Measurements from ENCODE around the gene RNASEH2B.

RNASEH2B gene

GRCh38 chr13:51002736-51003135 is 93.1 kb downstream of the RNASEH2B start:
- H3K36me3 ChIP-seq (ENCODE audit: insufficient read depth, low read length): no peaks in the 10 kb centered on the region
- H3K4me1 ChIP-seq (ENCODE audit: insufficient read depth, low read length): peaks cover 18% of the 10 kb centered on the region
- no peak overlapping the region for H3K9ac ChIP-seq (ENCODE audit: low read depth, low read length)
- no peaks in the 10 kb centered on the region for H3K9me3 ChIP-seq (ENCODE audit: control insufficient read depth, insufficient read depth, low read length)

GRCh38 chr13:51003642-51004041 is 94.1 kb downstream of the RNASEH2B start:
- Histone ChIP-seq H3K36me3 (ENCODE audit: insufficient read depth, low read length) (no peaks in the 10 kb centered on the region), H3K4me1 (ENCODE audit: insufficient read depth, low read length) (peaks cover 18% of the 10 kb centered on the region), H3K9me3 (ENCODE audit: control insufficient read depth, insufficient read depth, low read length) (no peaks in the 10 kb centered on the region), H3K9ac (ENCODE audit: low read depth, low read length) (no peak overlapping the region)

- Histone ChIP-seq H3K36me3 (ENCODE audit: insufficient read depth, low read length) (no peaks in the 10 kb centered on the region), H3K4me1 (ENCODE audit: insufficient read depth, low read length) (peaks cover 18% of the 10 kb centered on the region), H3K9ac (ENCODE audit: low read depth, low read length) (no peak overlapping the region), H3K9me3 (ENCODE audit: control insufficient read depth, insufficient read depth, low read length) (no peaks in the 10 kb centered on the region)
Measured at GRCh38 chr13:51004111-51004865, 94.7 kb downstream of the RNASEH2B start.

GRCh38 chr13:51004918-51005460 is 95.4 kb downstream of the RNASEH2B start:
- H3K9me3 ChIP-seq (ENCODE audit: control insufficient read depth, insufficient read depth, low read length): no peaks in the 10 kb centered on the region
- H3K4me1 ChIP-seq (ENCODE audit: insufficient read depth, low read length): peaks cover 18% of the 10 kb centered on the region
- H3K9ac ChIP-seq (ENCODE audit: low read depth, low read length): no peak overlapping the region
- H3K36me3 ChIP-seq (ENCODE audit: insufficient read depth, low read length): no peaks in the 10 kb centered on the region

- Histone ChIP-seq H3K9ac (ENCODE audit: low read depth, low read length) (no peak overlapping the region), H3K9me3 (ENCODE audit: control insufficient read depth, insufficient read depth, low read length) (no peaks in the 10 kb centered on the region), H3K36me3 (ENCODE audit: insufficient read depth, low read length) (no peaks in the 10 kb centered on the region), H3K4me1 (ENCODE audit: insufficient read depth, low read length) (peaks cover 13% of the 10 kb centered on the region)
Measured at GRCh38 chr13:51005566-51005965, 96.0 kb downstream of the RNASEH2B start.
